Stimulated activated CD4-positive, alpha-beta T cell treated with anti-CD3 and anti-CD28 coated beads, TNF-alpha, amount 100 ng/mL, for 1 hour (primary cell): ENCODE results near the gene CMYA5.
"Not testable (repeated sequence)": the region's sequence is repeated elsewhere in the genome, so short reads cannot be mapped to it uniquely, and the experiment has no call there.

Experiments used
- DNase-seq, 3 donors: peaks; one replicate each; pipeline ENCODE4 v3.0.0-alpha.2; 2020; ENCODE audit warnings: low read depth in 3 of 3, low spot score in 1 of 3

Gene CMYA5

GRCh38 chr5:79702606-79703380, 13.2 kb downstream of the CMYA5 start:
- peak in 1 of 3 donors; percentile 5 for DNase-seq

DNA sequence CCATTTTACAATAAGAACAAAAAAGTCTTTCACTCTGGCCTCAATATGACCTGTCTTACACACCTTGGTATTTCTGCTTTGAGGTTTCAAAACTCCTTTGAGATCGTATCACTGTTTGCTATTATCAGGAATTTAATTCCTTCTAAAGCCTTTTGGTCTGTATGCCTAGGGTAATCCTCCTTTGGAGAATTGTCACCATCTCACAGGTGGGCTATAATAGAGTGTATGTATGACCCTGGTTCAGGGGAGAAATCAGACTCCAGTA, 13.7 kb downstream of the CMYA5 start:
- DNase-seq: no peak

DNA sequence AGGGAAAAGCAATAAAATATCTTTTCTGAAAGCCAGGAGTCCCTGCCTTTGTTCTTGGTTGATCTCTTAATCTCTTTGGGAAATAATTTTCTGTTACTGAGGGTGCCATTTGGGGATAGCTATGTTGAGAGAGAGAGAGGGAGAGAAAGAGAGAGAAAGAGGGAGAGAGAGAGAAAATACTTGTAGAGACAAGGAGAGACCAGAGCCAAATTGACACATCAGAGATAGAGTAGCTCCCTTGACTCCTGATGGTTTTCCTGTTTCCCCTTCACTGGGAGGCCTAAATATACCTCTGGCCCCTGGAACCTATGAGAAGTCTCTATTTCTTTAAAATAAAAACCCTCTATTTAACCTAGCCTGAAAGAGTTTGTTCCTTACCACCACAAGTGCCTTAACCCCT, 14.9 kb downstream of the CMYA5 start:
- DNase-seq: no peak

DNA sequence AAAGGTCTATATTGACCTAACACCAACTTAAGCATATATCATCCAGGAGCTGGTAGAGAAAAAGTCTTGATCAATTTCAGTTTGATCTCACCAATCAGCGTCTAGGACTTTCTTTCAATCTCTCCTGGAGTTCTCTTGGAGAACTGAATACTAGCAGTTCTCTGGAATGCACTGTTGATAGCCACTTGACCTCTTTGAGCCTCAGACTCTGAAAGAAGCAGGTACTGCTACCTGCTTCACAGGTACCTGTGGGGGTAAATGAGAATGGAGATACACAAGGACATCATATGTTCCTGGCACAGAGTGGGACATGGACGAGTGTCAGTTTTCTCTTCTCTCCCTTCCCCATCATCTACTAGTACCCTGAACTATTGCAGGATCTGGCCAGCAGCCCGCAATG, 16.0 kb downstream of the CMYA5 start:
- no peak for DNase-seq

DNA sequence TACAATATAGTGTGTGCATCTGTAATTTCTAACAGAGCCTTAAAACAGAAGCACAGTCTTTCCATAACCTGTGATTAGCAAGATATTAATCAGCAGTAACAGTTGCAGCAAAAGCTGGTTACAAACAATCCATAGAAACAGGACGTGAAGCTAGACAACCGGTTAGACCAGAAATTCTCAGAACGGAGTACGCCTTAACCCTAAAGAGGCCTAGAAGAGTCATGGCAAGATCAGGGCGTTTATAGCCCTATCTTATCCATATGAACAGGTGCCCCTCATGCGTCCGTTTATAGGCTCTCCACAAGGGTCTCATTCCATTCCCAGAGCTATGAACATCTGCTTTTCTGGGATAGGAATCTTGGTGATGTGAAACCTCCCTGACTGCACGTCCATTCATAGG, 16.7 kb downstream of the CMYA5 start:
- not testable (repeated sequence) for DNase-seq

DNA sequence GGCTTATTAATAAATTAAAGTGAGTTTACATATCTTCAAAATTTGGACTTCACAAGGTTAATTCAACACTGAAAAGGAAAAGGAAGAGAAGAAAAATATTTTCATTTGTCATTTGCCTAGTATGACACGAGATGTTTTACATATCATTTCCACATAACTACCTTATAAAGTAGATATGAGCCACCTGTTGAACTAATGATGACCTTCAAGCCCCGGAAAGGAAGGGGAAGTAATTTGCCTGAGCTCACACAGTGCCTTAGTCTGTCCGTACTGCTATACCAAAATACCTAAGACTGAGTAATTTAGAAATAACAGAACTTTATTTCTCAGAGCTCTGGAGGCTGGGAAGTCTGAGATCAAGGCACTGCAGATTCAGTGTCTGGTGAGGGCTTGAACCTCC, 17.9 kb downstream of the CMYA5 start:
- DNase-seq: no peak

- DNase-seq: no peak
Measured at GRCh38 chr5:79712741-79713140, 23.1 kb downstream of the CMYA5 start.

- DNase-seq: no peak
Measured at GRCh38 chr5:79713727-79714126, 24.1 kb downstream of the CMYA5 start.

- DNase-seq: no peak
Measured at GRCh38 chr5:79716839-79717238, 27.2 kb downstream of the CMYA5 start.

DNA sequence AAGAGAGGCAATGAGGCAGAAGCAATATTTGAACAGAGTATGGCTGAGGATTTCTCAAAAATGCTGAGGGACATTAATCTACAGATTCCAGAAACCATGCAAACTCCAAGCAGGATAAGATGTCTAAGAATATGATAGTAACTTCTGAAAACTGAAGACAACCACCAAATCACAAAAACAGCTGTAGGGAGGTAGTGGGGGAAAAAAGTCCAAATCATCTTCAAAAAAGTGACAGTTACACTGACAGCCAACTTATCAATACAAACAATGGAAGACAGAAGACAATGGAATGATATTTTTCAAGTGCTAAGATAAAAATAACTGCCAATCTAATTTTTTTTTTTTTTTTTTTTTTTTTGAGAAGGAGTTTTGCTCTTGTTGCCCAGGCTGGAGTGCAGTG, 30.5 kb downstream of the CMYA5 start:
- DNase-seq: no peak

GRCh38 chr5:79727451-79728355, 38.1 kb downstream of the CMYA5 start:
- no peak for DNase-seq

DNA sequence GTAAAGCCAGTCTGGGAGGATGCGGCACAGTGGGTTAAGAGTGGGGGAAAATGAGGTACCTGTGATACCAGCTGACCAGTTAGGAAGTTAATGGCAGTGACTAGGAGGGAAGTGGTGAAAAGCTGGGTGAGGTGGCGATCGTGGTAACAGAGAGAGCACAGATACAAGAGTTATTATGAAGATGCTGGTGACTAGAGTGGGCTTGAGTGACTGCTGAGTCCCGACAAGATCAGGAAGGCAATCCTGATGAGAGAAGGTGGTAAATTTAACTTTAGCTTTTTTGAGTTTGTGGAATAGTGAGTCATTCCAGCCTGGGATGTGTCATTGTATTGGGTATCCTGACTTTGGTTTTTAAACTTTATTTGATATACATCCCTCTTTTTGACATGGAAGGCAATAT, 38.8 kb downstream of the CMYA5 start:
- DNase-seq: no peak

GRCh38 chr5:79729679-79730078, 40.0 kb downstream of the CMYA5 start:
- DNase-seq: no peak

GRCh38 chr5:79730564-79730963, 40.9 kb downstream of the CMYA5 start:
- DNase-seq: no peak

- DNase-seq: no peak
Measured at GRCh38 chr5:79731775-79732174, 42.1 kb downstream of the CMYA5 start.

DNA sequence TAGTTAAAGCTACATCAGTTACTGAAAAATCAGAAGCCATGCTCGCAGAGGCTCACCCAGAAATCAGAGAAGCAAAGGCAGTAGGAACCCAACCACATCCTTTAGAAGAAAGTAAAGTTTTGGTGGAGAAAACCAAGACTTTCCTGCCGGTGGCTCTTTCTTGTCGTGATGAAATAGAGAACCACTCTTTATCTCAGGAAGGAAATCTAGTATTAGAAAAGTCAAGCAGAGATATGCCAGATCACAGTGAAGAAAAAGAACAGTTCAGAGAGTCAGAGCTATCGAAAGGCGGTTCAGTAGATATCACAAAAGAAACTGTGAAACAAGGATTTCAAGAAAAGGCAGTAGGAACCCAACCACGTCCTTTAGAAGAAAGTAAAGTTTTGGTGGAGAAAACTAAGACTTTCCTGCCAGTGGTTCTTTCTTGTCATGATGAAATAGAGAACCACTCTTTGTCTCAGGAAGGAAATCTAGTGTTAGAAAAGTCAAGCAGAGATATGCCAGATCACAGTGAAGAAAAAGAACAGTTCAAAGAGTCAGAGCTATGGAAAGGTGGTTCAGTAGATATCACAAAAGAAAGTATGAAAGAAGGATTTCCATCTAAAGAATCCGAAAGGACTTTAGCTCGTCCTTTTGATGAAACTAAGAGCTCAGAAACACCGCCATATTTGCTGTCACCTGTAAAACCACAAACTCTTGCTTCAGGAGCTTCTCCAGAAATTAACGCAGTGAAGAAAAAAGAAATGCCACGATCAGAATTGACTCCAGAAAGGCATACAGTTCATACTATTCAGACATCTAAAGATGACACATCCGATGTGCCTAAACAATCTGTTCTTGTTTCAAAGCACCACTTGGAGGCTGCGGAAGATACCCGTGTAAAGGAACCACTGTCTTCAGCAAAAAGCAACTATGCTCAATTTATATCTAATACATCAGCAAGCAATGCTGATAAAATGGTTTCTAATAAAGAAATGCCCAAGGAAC, 47.2 kb downstream of the CMYA5 start:
- DNase-seq: no peak

- no peak for DNase-seq
Measured at GRCh38 chr5:79738349-79738748, 48.7 kb downstream of the CMYA5 start.

DNA sequence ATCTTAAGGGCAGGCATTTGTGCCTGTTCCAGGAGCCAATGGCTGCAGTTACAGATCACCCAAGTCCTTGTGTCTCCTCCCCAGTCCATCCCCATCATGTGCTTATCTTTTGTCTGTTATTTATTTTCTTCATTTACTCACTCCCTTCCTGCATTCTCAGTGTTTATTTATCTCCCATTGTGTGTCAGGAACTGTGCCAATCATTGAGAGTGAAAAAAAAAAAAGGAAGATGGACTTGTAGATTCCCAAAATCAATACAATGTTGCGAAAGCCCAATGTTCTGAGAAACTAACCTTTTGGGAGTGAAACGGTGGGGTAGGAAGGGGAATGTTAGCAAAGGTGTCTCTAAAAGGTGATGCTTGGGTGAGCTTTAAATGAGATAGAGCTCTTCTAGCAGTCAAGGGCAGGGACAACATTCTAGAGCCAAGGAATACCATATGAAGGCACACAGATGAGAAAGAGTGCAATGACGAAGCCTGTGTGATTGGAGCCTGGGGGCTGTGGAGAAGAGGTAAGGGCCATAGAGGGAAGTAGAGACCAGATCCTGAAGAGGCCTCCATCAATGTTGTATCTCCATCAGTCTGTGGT, 53.0 kb downstream of the CMYA5 start:
- no peak for DNase-seq

DNA sequence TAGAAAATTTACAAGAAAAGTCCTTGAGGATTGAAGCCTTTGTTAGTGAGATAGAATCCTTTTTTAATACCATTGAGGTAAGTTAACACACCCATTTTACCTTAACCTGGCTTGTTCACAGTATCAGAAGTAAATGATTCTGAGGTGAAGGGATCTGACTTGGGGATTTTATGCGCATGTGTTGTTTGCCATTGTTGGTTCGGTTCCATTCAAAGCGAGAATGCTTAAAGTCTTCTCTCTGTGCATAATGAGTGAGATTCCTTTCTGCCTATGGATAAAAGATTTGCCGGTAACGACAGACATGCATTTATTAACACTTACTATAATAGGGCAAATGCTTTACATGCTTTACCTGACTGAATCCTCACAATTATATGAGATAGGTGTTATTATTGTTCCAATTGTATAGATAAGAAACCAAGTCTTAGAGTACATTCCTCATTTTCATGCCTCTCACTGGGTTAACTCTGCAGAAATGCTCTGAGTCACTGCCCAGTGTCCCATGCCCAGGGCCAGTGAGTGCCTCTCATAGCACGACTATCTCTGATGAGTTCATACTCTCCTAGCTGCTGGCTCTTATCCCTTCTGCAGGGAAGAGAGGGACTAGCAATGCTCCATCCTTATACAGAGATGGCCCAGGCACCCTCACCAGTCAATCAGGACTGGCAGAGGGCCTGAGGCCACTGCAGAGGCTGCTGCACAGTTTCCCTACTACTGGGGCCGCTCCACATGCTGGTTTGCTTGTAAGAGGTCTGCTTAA, 54.4 kb downstream of the CMYA5 start:
- no peak for DNase-seq

DNA sequence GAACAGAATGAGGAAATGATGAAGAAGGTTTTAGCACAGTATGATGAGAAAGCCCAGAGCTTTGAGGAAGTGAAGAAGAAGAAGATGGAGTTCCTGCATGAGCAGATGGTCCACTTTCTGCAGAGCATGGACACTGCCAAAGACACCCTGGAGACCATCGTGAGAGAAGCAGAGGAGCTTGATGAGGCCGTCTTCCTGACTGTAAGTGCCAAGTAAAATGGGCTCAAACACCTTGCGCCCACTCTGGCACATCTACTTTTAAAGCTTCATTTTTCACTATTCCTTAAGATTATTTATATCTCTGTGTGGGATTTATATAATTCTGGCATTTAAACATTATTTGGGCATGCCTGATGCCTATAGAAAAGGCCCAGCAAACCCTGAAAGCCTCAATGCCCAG, 55.6 kb downstream of the CMYA5 start:
- DNase-seq: no peak
